ENCODE data around the gene MYL12B.

DNA sequence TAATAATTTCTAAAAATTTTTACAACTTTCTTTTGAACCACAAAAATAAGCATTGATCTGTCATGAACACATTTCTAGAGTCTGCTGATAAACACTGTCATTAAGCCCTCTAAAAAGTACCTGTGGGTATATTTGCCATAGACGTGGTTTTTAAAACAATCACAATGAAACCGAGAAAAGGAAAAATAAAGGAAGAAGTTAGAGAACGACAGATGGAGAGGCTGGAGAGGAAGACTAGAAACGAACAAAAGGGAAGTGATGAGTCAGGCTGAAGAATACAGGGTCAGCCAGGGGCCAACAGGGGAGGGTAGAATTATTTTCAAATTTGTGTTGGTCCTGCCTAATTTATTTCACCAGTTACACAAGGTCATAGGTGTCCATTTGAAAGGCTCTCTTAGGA lies 62.0 kb downstream of the MYL12B start:
- no peak for TF ChIP-seq CTCF (IDR thresholded peaks at IDR 0.05)
- TF ChIP-seq ZFX (IDR thresholded peaks at IDR 0.05; ENCODE audit: borderline replicate concordance) = no peak

Measured in 22Rv1 (cell line).